Measurements from ENCODE around the gene CTNND2. TPM values are rescaled to one million over a fixed set of nuclear protein-coding genes. Genes with fewer than 3 reads are reported as not detected.

CTNND2 gene
- total and polyA plus RNA-seq, 8 donors: 9.2 to 62.8 (median 43.7) TPM

DNA sequence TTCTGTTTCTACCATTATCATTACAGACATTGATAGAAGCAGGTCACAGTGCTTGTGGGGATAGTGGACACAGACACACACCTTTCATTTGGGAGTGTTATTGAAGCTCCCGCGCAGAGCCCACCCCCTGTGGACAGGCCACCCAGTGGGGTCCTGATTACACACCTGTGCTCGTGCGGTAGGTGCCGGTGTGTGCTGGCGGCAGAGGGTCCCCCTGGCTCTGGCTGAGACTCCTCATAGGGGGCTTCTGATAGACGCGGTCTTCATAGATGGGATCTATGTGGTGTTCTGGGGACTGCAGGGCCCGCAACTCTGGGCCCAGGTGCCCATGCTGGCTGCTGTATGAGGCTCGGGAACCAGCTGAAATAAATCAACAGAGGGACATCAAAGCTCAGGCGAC is 539.7 kb downstream of the CTNND2 start:
- Histone ChIP-seq H3K4me3 (no peak overlapping the region), H3K9me3 (no peaks in the 10 kb centered on the region), H3K4me1 (peaks cover 0 to 3% (median 0%) of the 10 kb centered on the region in 3 donors), H3K27me3 (no peaks in the 10 kb centered on the region), H3K27ac (no peak overlapping the region), H3K36me3 (peaks cover 0 to 4% (median 0%) of the 10 kb centered on the region in 3 donors)
- ATAC-seq: no peak
- no peak for TF ChIP-seq CTCF (IDR thresholded peaks at IDR 0.05)
- intact Hi-C loops (cut with DNase I): no loop called here
- DNase-seq: no peak
- WGBS, 2 donors: 94 to 96% methylated on average over 11 of the region's 11 CpGs
- FAIRE-seq: no peak

DNA sequence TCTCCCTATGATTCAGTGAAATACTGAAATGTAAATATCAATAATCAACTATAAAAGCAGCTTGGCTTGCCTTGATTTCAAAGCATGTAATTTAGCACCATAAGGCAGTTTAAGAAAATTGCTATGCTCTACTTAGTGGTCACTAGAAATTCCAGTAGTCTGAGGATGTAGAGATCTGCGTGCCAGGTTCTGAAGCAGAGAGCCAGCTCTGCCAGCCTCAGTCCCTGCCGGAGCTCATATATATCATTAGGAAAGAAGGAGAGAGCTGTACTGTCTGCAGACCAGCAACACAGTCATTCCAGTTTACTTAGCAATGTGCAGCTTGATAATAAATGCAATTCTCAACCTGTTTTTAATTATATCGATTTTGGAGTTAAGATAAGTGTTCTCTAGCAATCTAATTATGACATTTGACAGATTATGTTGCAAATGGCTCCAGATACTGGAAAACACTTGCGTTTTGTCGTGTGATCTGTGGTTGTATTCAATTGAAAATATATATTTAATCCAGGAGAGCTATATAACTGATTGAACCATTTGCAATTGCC is 540.5 kb downstream of the CTNND2 start:
- WGBS, 2 donors: 31 to 36% methylated on average over 5 of the region's 5 CpGs
- intact Hi-C loops (cut with DNase I): no loop called here
- TF ChIP-seq CTCF (IDR thresholded peaks at IDR 0.05): no peak
- H3K4me3 ChIP-seq: no peak overlapping the region
- H3K9me3 ChIP-seq: no peaks in the 10 kb centered on the region
- H3K4me1 ChIP-seq: peaks cover 0 to 3% (median 0%) of the 10 kb centered on the region in 3 donors
- peaks cover 0 to 4% (median 0%) of the 10 kb centered on the region in 3 donors for H3K36me3 ChIP-seq
- no peak for FAIRE-seq
- DNase-seq: no peak
- ATAC-seq: no peak
- no peaks in the 10 kb centered on the region for H3K27me3 ChIP-seq
- no peak overlapping the region for H3K27ac ChIP-seq

GRCh38 chr5:11361768-11362167 is 542.5 kb downstream of the CTNND2 start:
- no peak overlapping the region for H3K4me3 ChIP-seq
- ATAC-seq: no peak
- peaks cover 0 to 3% (median 0%) of the 10 kb centered on the region in 3 donors for H3K4me1 ChIP-seq
- no peak overlapping the region for H3K27ac ChIP-seq
- FAIRE-seq: no peak
- H3K36me3 ChIP-seq: peaks cover 0 to 4% (median 0%) of the 10 kb centered on the region in 3 donors
- no peaks in the 10 kb centered on the region for H3K9me3 ChIP-seq
- intact Hi-C loops (cut with DNase I): no loop called here
- 83 to 95% methylated on average over 4 of the region's 4 CpGs for WGBS, 2 donors
- no peaks in the 10 kb centered on the region for H3K27me3 ChIP-seq
- no peak for TF ChIP-seq CTCF (IDR thresholded peaks at IDR 0.05)
- DNase-seq: no peak

GRCh38 chr5:11357928-11358327 is 546.3 kb downstream of the CTNND2 start:
- TF ChIP-seq CTCF (IDR thresholded peaks at IDR 0.05): no peak
- peaks cover 0 to 5% (median 0%) of the 10 kb centered on the region in 3 donors for H3K36me3 ChIP-seq
- H3K27ac ChIP-seq: no peak overlapping the region
- intact Hi-C loops (cut with DNase I): no loop called here
- H3K4me3 ChIP-seq: no peak overlapping the region
- no peaks in the 10 kb centered on the region for H3K27me3 ChIP-seq
- no peaks in the 10 kb centered on the region for H3K4me1 ChIP-seq
- no peak for ATAC-seq
- no peak for FAIRE-seq
- WGBS, 2 donors: 62 to 77% methylated on average over 4 of the region's 4 CpGs
- no peak for DNase-seq
- no peaks in the 10 kb centered on the region for H3K9me3 ChIP-seq

- no peak for ATAC-seq
Observed at GRCh38 chr5:11355491-11355890, 548.8 kb downstream of the CTNND2 start.

More at GRCh38 chr5:11355491-11355890, 548.8 kb downstream of the CTNND2 start:
- no peaks in the 10 kb centered on the region for H3K4me1 ChIP-seq
- FAIRE-seq (no peak), DNase-seq (no peak)
- H3K9me3 ChIP-seq: no peaks in the 10 kb centered on the region
- H3K4me3 ChIP-seq: no peak overlapping the region
- intact Hi-C loops (cut with DNase I): no loop called here
- TF ChIP-seq CTCF (IDR thresholded peaks at IDR 0.05): no peak
- no peaks in the 10 kb centered on the region for H3K27me3 ChIP-seq
- H3K27ac ChIP-seq: no peak overlapping the region
- H3K36me3 ChIP-seq: peaks cover 0 to 5% (median 0%) of the 10 kb centered on the region in 3 donors
